Bronchial epithelial cell (primary cell): ENCODE data around the gene ELAVL3. TPM values are rescaled to one million over a fixed set of nuclear protein-coding genes. Genes with fewer than 3 reads are reported as not detected.
"Not testable (repeated sequence)": the region's sequence is repeated elsewhere in the genome, so short reads cannot be mapped to it uniquely, and the experiment has no call there.

Experiments used
- DNase-seq: peaks from one replicate; pipeline ENCODE4 v3.0.0-alpha.2; 2010; ENCODE audit warnings: low read depth
- FAIRE-seq: peaks from 2 replicates; lab custom pipeline; 2011; peaks lifted over from hg19 to GRCh38; lab: Jason Lieb, UNC
- H3K27me3 ChIP-seq: 2 replicates; pipeline ENCODE4 v1.5.1; 2011; ENCODE audit warnings: low read length; ENCODE audit not compliant: control insufficient read depth, insufficient read depth
- H3K36me3 ChIP-seq: 2 replicates; pipeline ENCODE4 v1.5.1; 2011; ENCODE audit warnings: low read length; ENCODE audit not compliant: control insufficient read depth, insufficient read depth
- H3K4me3 ChIP-seq: 2 replicates; pipeline ENCODE4 v1.5.1; 2011; ENCODE audit warnings: mild to moderate bottlenecking, low read depth, low read length, control low read depth
- CTCF ChIP-seq: IDR thresholded peaks from 2 replicates; pipeline ENCODE4 v1.5.1; 2011; ENCODE audit warnings: mild to moderate bottlenecking, moderate library complexity, low read length, control low read depth, inconsistent platforms; ENCODE audit not compliant: insufficient read depth, severe bottlenecking
- total RNA-seq: library from RNA; depleted of rRNA; stranded (reverse); fragments of >200 nt; gene quantifications from 2 replicates; pipeline ENCODE4 v1.2.1, GENCODE V29; 2014

ELAVL3 gene
- total RNA-seq, 1 donor from 2014 or later, result not detected

GRCh38 chr19:11479090-11479897 is 1.6 kb downstream of the ELAVL3 start:
- H3K27me3 ChIP-seq, result peaks cover 15% of the 10 kb centered on the region
- no peak overlapping the region for H3K4me3 ChIP-seq

GRCh38 chr19:11478167-11479089 is 2.4 kb downstream of the ELAVL3 start:
- no peaks in the 10 kb centered on the region for H3K36me3 ChIP-seq
- FAIRE-seq (no peak), DNase-seq (no peak)
- H3K4me3 ChIP-seq, result no peak overlapping the region
- TF ChIP-seq CTCF, result no peak
- peaks cover 15% of the 10 kb centered on the region for H3K27me3 ChIP-seq

More at GRCh38 chr19:11479090-11479897, 1.6 kb downstream of the ELAVL3 start:
- no peak for TF ChIP-seq CTCF
- H3K36me3 ChIP-seq, result no peaks in the 10 kb centered on the region
- FAIRE-seq (no peak), DNase-seq (no peak)

GRCh38 chr19:11475861-11476260 is 5.0 kb downstream of the ELAVL3 start:
- Histone ChIP-seq H3K4me3 (no peak overlapping the region), H3K36me3 (no peaks in the 10 kb centered on the region), H3K27me3 (peaks cover 3% of the 10 kb centered on the region)
- TF ChIP-seq CTCF, result no peak
- FAIRE-seq (no peak), DNase-seq (no peak)

GRCh38 chr19:11475343-11475742 is 5.5 kb downstream of the ELAVL3 start:
- peak; percentile 6 for DNase-seq
- not testable (repeated sequence) for H3K27me3 ChIP-seq, H3K36me3 ChIP-seq, FAIRE-seq, H3K4me3 ChIP-seq

- Histone ChIP-seq H3K4me3 (no peak overlapping the region), H3K36me3 (no peaks in the 10 kb centered on the region), H3K27me3 (no peaks in the 10 kb centered on the region)
- no peak for FAIRE-seq
- no peak for TF ChIP-seq CTCF
- DNase-seq, result no peak
These were observed 7.1 kb downstream of the ELAVL3 start for GRCh38 chr19:11473725-11474124.

GRCh38 chr19:11468266-11468845 is 12.5 kb downstream of the ELAVL3 start:
- H3K4me3 ChIP-seq, H3K27me3 ChIP-seq, FAIRE-seq, H3K36me3 ChIP-seq: not testable (repeated sequence)
- peak; percentile 4 for DNase-seq
